Breast epithelium (tissue), 4 donors: ENCODE data around the gene EBF3. TPM values are rescaled to one million over a fixed set of nuclear protein-coding genes. Genes with fewer than 3 reads are reported as not detected.

Experiments used
- DNase-seq, 2 donors: peaks; one replicate each; pipeline ENCODE4 v3.0.0-alpha.2; 2019; ENCODE audit warnings: low spot score in 2 of 2
- H3K27ac ChIP-seq, 2 donors: fragments of 200-600 bp; sonication (generic) in 1 of 2; one replicate each; pipeline ENCODE4 v1.5.1; 2016 to 2019; ENCODE audit warnings: mild to moderate bottlenecking in 1 of 2
- H3K27me3 ChIP-seq, 2 donors: fragments of 200-600 bp; sonication (generic) in 1 of 2; one replicate each; pipeline versions ENCODE4 v1.5.1 to v1.6.0; 2017 to 2019; ENCODE audit warnings: control low read depth in 1 of 2, mild to moderate bottlenecking in 1 of 2
- H3K36me3 ChIP-seq: fragments of 200-600 bp; one replicate; pipeline ENCODE4 v1.5.1; 2019
- H3K4me1 ChIP-seq, 2 donors: fragments of 200-600 bp; sonication (generic); one replicate each; pipeline ENCODE4 v1.5.1; 2016 to 2019; ENCODE audit warnings: control low read depth in 1 of 2
- H3K4me3 ChIP-seq, 3 donors: fragments of 200-600 bp; sonication (generic); 1 replicate in 2 of 3; 2 replicates in 1 of 3; pipeline ENCODE4 v1.5.1; 2016 to 2019; ENCODE audit warnings: mild to moderate bottlenecking in 3 of 3, moderate library complexity in 2 of 3
- H3K9me3 ChIP-seq, 2 donors: fragments of 200-600 bp; sonication (generic) in 1 of 2; one replicate each; pipeline ENCODE4 v1.5.1; 2016 to 2019; ENCODE audit warnings: control low read depth in 1 of 2
- CTCF ChIP-seq, 3 donors: fragments of 450-650 bp; IDR thresholded peaks; one replicate each; pipeline ENCODE4 v1.5.1; 2016 to 2017; ENCODE audit warnings: antibody characterized with exemption in 3 of 3, mild to moderate bottlenecking in 3 of 3, moderate library complexity in 3 of 3
- POLR2A ChIP-seq: fragments of 450-650 bp; IDR thresholded peaks from one replicate; pipeline ENCODE4 v1.6.1; 2016; ENCODE audit warnings: antibody characterized with exemption, mild to moderate bottlenecking, moderate library complexity
- POLR2AphosphoS5 ChIP-seq, 3 donors: sonication (generic); formaldehyde crosslinking; IDR thresholded peaks; one replicate each; pipeline ENCODE4 v1.6.1; 2017; ENCODE audit warnings: antibody characterized with exemption in 3 of 3
- intact Hi-C: fragments of 100-400 bp; cut with DNase I; formaldehyde crosslinking; loops from one replicate; pipeline ENCODE4 v1.15.1; 2023; ENCODE audit warnings: low total_unique reads
- total RNA-seq, 3 donors: library from RNA; depleted of rRNA; stranded (reverse); fragments of >200 nt; gene quantifications; one replicate each; pipeline ENCODE4 v1.1.0, GENCODE V29; 2016

The EBF3 gene
- total RNA-seq, 3 donors from 2014 or later, result 4.2 to 28.0 (median 6.6) TPM

DNA sequence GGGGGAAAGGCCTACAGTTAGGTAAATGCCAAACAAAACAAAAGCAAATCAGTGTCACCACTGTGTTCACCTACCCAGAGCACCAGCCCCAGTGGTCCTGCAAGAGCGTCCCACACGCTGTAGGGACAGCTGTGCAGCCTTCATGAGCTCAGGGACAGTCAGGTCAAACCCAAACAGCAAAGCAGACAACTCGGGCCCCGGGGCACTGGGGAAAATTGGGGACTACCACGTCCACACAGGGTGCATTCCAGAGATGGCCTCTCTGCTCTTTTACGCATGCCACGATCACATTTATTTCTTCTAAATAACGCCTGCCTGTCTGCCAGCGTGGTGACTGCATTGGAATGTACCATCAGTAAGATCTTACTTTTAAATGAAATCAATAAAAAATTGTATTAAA is 21.7 kb downstream of the EBF3 start:
- Histone ChIP-seq H3K9me3 (no peaks in the 10 kb centered on the region), H3K4me3 (no peak overlapping the region), H3K4me1 (no peaks in the 10 kb centered on the region), H3K27me3 (peaks cover 0 to 9% of the 10 kb centered on the region in 2 donors), H3K36me3 (no peaks in the 10 kb centered on the region), H3K27ac (no peak overlapping the region)
- intact Hi-C loops, result no loop called here
- TF ChIP-seq POLR2A, result no peak
- TF ChIP-seq CTCF (IDR thresholded peaks at IDR 0.05), result no peak
- no peak for TF ChIP-seq POLR2AphosphoS5 (IDR thresholded peaks at IDR 0.05)
- DNase-seq, result peak in 1 of 2 donors; percentile 14

DNA sequence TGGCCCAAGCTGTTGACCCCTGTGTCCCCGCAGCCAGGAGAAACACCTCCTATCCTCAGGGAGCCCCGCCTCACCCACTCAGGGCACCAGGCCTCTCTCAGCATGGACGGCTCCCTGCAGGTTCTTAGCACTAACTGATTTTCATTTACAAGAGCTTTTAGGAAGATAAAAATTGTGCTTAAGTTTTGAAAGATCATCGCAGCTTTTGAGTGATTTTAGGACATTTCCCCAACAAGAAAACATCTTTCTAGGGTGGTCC is 22.1 kb downstream of the EBF3 start:
- no peak overlapping the region for H3K4me3 ChIP-seq
- no peak overlapping the region for H3K27ac ChIP-seq
- no peak for TF ChIP-seq POLR2A
- no peak for TF ChIP-seq CTCF (IDR thresholded peaks at IDR 0.05)
- no peak for TF ChIP-seq POLR2AphosphoS5 (IDR thresholded peaks at IDR 0.05)
- H3K4me1 ChIP-seq, result no peaks in the 10 kb centered on the region
- no peaks in the 10 kb centered on the region for H3K9me3 ChIP-seq
- intact Hi-C loops, result no loop called here
- peak in 1 of 2 donors; percentile 36 for DNase-seq
- H3K27me3 ChIP-seq, result peaks cover 0 to 9% of the 10 kb centered on the region in 2 donors
- no peaks in the 10 kb centered on the region for H3K36me3 ChIP-seq

DNA sequence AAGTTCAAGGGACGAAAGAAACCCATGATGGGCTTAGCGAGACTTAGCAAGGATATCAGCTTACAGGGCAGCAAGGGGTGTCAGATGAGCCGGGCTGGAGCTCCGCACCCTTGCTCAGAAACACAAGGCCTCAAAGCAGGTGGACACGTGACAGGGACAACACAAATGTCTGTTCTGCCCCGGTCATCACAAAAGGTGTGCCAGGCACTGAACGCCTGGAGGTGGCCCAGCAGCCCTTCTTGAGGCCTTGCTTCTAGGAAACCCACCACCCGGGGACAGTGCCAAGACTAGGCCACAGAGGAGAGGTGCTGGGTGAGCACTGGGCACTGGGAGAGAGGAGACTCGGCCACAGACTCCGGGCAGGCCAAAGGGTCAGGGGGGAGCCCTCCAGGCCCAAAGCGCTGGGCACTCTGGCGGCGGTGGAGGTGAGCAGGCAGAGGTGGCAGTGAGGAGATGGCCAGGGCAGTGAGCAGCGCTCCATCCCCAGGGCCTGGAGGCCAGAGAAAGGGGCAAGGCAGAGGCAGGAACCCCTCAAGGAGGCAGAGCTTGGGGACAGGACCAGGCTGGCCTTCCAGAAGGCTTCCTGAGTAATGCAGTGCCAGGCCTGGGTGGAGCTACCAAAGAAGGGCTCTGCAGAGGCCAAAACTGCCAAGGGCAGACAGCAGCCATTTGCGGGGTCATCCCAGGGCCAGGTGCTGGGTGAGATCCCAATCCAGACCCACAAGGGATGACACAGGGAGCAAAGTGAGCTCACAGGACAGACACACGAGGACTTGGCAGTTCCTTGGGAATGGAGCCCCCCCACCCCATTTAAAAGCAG is 22.7 kb downstream of the EBF3 start:
- Histone ChIP-seq H3K4me1 (no peaks in the 10 kb centered on the region), H3K36me3 (no peaks in the 10 kb centered on the region), H3K27ac (no peak overlapping the region), H3K4me3 (no peak overlapping the region), H3K9me3 (no peaks in the 10 kb centered on the region), H3K27me3 (peaks cover 0 to 9% of the 10 kb centered on the region in 2 donors)
- intact Hi-C loops, result no loop called here
- TF ChIP-seq CTCF (IDR thresholded peaks at IDR 0.05), result no peak
- no peak for TF ChIP-seq POLR2A
- no peak for TF ChIP-seq POLR2AphosphoS5 (IDR thresholded peaks at IDR 0.05)
- DNase-seq, result peak in 1 of 2 donors; percentile 36

DNA sequence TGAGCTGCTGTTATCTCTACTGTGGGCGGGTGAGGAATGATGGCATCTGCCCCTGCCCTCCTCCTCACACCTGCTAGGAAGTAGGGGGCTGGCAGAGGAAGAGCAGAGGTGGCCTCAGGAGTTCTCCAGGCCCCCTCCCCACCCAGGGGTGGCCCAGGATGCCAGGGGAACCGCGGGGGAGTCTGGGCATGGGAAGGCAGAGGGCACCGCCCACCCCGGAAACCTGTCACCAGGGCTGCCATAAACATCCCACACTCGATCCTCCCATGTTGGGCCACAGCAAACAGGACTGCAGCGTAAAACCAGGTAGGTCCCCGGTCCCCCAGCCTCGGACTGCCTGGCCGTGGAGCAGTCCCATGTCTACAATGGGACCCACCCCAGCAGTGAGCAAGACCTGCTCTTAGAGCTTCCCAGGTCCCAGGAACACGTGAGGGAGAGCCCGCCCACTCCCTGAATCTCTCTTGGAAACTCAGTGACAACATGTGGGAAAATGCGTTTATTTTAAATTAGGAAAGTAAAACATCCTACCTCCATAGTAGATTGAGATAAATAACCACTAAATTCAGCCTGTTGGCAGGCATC is 23.4 kb downstream of the EBF3 start:
- TF ChIP-seq POLR2A (no peak), CTCF (IDR thresholded peaks at IDR 0.05) (no peak), POLR2AphosphoS5 (IDR thresholded peaks at IDR 0.05) (no peak)
- Histone ChIP-seq H3K27me3 (peaks cover 0 to 9% of the 10 kb centered on the region in 2 donors), H3K36me3 (no peaks in the 10 kb centered on the region), H3K4me1 (no peaks in the 10 kb centered on the region), H3K27ac (no peak overlapping the region), H3K9me3 (no peaks in the 10 kb centered on the region), H3K4me3 (no peak overlapping the region)
- intact Hi-C loops, result no loop called here
- DNase-seq, result peak in 1 of 2 donors; percentile 22
